Activated T-cell treated with anti-CD3 and anti-CD28 coated beads for 1 hour (primary cell): Measurements from ENCODE around the gene UBE3A.
"Not testable (repeated sequence)": the region's sequence is repeated elsewhere in the genome, so short reads cannot be mapped to it uniquely, and the experiment has no call there.

Source experiments
- DNase-seq: peaks from one replicate; pipeline ENCODE4 v3.0.0-alpha.2; 2020; ENCODE audit warnings: low read depth

The UBE3A gene

GRCh38 chr15:25438601-25439368, at the start of gene UBE3A:
UBE3A (minus strand) TSS chr15:25439024; CDS start chr15:25409107, 29,917 bp downstream.
- DNase-seq: peak; percentile 78

- DNase-seq: no peak
These were observed 48.5 kb upstream of the UBE3A start for GRCh38 chr15:25487226-25487884.

DNA sequence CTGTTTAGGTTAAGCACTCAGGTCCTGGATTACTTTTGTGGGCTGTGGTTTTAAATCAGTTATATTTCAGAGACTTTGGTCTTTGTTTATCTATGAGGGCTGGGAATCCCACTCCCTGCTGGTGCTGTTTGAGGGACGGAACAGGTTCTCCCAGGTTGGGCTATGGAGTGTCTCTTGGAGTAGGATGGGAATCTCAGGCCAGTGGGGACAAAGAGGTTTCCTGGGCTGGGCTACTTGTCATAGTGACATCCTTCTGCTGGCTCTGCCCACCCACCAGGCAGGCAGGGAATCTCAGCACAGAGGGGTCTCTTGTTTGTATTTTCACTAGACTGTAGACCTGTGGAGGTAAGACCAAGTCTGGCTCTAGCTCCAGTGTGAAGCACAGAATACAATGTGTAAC, 47.2 kb upstream of the UBE3A start:
- no peak for DNase-seq

DNA sequence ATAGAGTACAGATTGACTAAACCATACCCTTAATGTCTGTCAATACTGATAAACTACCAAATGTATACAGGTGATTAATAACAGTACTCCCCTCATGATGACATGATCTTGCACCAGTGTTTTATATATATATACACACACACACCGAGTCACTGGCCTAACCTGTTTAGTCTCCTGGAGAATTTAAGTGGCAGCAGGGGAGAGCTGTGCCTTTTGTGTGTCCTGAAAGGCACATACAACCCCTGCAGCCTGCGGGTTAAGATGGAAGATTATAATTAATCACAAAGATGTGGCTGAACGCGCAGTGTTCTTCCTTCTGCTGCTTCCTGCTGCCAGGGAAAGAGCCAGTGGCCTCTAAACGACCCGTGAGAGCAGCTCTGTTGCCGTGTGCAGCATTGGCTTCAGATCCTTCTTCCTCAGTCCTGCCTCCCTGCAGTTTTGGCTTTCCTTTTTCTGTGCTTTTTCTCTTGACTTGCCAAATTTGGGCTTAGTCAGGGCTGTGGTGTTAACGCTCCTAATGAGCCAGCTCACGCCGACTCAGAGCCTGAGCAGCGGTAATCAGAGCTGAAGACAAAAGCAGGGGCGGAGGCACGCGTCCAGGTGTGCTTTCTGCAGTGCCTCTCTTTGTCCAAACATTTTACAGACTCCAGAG, 42.5 kb upstream of the UBE3A start:
- DNase-seq: no peak

GRCh38 chr15:25478313-25478712, 39.5 kb upstream of the UBE3A start:
- no peak for DNase-seq

DNA sequence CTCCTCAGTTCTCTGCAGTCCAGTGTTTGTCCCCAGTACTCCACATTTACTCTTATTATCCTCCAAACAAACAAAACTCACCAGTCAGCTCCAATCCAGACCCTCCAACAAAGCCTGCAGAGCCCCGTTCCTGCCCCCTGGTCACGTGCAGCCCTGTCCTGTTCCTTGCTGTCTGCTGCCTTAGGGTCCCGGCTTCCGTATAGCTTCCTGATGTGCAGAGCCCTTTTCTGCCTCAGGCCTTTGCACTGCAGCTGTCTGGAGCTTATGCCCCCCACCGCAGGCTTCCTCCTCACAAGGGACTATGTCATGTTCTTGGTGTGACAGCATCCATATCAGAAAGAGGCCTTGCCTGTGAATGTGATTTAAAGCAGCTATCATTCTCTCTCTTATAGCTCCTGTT, 39.0 kb upstream of the UBE3A start:
- no peak for DNase-seq

DNA sequence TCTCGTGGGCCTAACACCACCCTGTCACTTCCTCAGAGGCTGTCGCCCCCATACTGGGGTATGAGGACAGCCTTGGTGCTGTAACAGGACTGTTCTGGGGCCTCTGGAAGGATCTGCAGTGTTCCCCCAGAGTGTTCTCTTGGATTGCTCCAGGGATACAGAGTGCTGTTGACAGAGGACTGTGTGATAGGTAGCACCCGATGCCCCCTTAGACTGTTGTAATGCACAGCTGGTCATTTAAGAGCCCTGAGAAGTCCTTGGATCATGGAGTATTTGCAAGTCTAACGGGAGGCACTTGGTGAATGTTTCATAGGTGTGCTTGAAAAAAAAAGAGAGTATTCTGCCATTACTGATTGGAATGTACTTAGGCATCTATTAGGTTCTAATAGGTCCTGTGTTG, 35.4 kb upstream of the UBE3A start:
- no peak for DNase-seq

- no peak for DNase-seq
These were observed 31.4 kb upstream of the UBE3A start for GRCh38 chr15:25470230-25470629.

DNA sequence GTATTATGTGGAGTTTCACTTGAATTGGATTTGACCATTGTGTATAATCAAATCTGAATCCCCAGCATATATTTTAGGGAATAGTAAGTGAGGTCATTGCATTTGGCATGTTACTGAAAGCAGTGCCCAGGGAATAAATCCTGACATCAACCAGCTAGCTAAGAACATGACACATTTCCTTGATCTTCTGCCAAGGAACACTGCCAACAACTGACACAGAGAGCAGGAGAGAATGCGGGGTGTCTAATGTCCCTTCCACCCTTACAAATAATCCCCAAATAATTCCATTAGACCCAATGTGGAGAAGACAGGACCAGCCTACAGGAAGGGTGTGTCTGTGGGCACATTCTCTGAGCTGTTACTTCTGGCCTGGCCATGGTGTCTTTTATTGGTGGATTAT, 30.6 kb upstream of the UBE3A start:
- DNase-seq: no peak

DNA sequence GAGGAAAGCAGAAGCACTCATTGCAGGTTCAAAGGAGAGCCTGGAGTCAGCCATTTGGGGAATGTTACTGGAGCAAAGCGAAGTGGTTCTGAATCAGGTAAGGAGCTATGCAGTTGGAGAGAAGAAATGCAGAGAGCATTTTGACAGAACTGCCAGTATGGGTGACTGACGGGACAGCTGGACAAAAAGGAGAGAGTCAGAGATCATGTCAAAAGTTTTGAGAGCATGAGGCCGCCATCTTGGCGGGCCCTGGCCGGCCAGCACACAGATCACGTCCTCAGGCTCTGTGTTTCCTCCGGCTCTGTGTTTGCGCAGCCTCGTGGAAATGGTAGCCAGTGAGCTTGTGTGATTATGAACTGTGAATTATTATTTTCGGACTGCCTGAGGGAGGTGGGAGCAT, 29.8 kb upstream of the UBE3A start:
- DNase-seq: no peak

GRCh38 chr15:25465835-25466234, 27.0 kb upstream of the UBE3A start:
- no peak for DNase-seq

GRCh38 chr15:25464784-25465183, 26.0 kb upstream of the UBE3A start:
- DNase-seq: no peak

DNA sequence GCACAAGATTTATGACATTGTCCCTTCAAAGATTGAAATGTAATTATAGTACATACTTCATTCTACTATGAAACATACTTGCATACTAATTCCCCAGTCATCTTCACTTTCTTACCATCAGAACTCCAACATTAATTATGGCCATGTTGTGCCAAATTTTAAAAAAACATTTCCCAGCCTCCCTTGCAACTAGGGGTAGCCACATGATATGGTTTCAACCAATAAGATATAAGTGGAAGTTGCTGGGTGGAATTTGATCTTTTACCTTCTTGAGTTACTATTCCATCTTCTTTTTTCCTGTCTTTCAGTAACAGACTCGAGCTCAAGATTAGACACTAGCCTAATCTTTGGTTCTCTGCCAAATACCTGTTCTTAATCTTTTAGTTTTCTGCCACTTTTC, 25.6 kb upstream of the UBE3A start:
- DNase-seq: no peak

DNA sequence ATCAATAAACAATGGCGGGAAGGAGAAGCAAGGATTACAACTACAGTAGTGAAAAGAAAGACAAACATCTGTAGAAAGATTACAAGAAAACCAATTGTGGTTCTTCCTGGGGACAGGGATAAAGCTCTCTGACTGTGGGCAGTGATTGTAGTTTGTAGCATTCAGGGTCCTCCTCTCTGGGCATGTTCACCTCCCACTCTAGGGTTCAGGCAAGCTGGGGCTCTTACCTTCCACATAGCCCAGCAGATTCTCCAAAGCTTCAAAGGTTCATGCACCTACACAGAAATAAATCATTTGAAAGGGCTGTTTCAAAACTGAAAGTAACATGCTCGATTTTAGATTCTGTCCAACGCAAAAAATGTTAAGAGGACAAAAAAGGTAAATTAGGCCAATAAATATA, 17.4 kb upstream of the UBE3A start:
- DNase-seq: no peak

DNA sequence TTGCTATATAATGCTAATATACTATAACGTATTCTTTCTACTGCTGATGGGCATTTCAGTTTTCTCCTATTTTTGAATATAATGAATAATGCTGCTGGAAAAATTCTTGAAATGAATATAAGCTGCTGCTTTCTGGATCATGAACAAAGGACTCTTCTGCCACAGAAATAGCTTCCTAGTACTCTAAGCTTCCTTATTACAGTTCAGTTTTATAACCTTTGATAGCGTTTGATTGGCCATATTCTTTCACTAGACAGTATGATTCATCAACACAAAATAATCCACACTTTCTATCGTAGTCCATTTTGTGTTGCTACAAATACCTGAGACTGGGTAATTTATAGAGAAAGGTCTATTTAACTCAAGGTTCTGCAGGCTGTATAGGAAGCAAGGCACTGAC, 16.4 kb upstream of the UBE3A start:
- no peak for DNase-seq

GRCh38 chr15:25454771-25455170, 15.9 kb upstream of the UBE3A start:
- DNase-seq: no peak

DNA sequence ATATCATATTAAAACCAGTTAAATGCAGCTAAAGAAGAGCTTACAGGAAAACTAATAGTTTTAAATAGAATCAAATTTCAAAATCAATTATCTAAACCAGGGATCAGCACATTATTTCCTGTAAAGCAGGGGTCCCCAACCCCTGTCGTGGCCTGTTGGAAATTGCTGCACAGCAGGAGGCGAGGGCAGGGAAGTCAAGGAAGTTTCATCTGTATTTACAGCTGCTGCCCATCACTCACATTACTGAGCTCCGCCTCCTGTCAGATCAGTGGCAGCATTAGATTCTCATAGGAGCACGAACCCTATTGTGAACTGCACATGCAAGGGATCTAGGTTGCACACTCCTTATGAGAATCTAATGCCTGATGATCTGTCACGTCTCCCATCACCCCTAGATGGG, 14.4 kb upstream of the UBE3A start:
- not testable (repeated sequence) for DNase-seq

DNA sequence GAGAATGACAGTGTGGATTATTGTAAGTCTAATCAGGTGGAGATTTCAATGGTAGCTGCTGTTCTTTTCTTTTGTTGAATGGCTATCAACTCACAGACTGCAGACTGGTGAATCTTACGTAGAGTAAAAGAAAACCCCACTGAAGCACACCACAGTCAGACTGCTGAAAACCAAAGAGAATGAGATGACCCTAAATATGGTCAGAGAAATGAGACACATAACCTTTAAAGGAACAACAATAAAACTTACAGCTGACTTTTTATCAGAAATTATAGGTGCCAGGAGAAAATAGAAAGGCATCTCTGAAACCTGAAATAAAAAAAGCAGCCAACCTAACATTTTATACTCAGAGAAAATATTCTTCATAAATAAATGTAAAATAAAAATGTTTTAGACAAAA, 12.7 kb upstream of the UBE3A start:
- no peak for DNase-seq

DNA sequence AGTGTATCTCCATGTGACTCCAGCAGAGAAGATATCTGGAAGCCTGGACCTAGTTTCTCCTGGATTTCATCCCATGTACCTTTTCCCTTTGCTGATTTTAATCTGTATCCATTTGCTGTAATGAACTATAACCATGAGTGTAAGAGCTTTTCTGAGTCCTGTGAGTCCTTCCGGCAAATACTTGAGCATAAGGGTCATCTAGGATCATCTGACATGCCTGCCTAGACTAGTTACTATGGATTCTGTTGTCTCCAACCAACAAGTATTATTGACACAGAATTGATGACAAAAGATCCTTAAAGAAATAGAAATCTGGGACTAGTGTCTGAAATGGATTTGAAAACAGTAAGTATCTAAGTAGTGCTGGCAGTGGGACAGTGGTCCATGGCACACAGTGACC, 11.3 kb upstream of the UBE3A start:
- DNase-seq: no peak

GRCh38 chr15:25446076-25446475, 7.3 kb upstream of the UBE3A start:
- DNase-seq: no peak

- DNase-seq: no peak
These were observed 6.6 kb upstream of the UBE3A start for GRCh38 chr15:25445412-25445811.

GRCh38 chr15:25441111-25441510, 2.3 kb upstream of the UBE3A start:
- DNase-seq: no peak

GRCh38 chr15:25439369-25439836, 579 bp upstream of the UBE3A start:
- DNase-seq: no peak
